ENCODE measurements around the gene PTPRM.

Gene PTPRM

GRCh38 chr18:8274370-8274769, 707.3 kb downstream of the PTPRM start:
- Histone ChIP-seq H3K4me2 (ENCODE audit: low read depth, low read length, poor library complexity, severe bottlenecking) (no peak overlapping the region), H3K79me2 (ENCODE audit: insufficient read depth, low read length) (no peaks in the 10 kb centered on the region), H3K9me2 (replicated peaks; ENCODE audit: insufficient read depth, low read length) (no peaks in the 10 kb centered on the region), H3K27ac (ENCODE audit: low read depth, low read length) (no peak overlapping the region), H3K9me3 (ENCODE audit: insufficient read depth, low read length) (no peaks in the 10 kb centered on the region), H3K4me3 (ENCODE audit: insufficient read depth, low read length, poor library complexity, severe bottlenecking) (no peak overlapping the region), H3K36me3 (ENCODE audit: low read length) (no peaks in the 10 kb centered on the region), H4K20me1 (ENCODE audit: low read depth, low read length) (no peaks in the 10 kb centered on the region), H3F3A (ENCODE audit: insufficient read depth) (no peaks in the 10 kb centered on the region), H2AFZ (ENCODE audit: low read depth, low read length, severe bottlenecking) (no peak overlapping the region), H3K9ac (ENCODE audit: low read length) (no peak overlapping the region), H3K27me3 (ENCODE audit: low read length) (no peaks in the 10 kb centered on the region)
- no peak for TF ChIP-seq CTCF (IDR thresholded peaks at IDR 0.05; ENCODE audit: insufficient read depth, low read length, poor library complexity, severe bottlenecking)
- TF ChIP-seq EZH2phosphoT487 (conservative IDR thresholded peaks at IDR 0.05; ENCODE audit: low read length), result no peak

DNA sequence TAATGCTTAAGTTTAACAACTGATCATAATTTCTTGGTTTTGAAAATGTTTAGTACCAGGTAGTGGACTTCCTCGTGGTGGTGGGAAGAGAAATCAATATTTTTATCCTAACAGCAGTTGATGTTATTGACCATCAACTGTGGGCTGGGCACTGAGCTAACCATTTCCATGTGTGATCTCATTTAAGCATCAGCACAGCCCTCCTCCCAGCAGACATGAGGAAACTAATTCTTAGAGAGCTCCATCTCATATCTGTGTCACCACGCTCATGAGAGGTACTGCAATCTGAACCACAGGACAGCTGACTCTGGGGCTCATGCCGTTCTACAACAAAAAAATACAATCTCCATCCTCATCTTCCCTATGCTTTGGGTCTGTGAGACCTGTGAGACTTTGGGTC, 709.3 kb downstream of the PTPRM start:
- no peak overlapping the region for H2AFZ ChIP-seq (ENCODE audit: low read depth, low read length, severe bottlenecking)
- no peaks in the 10 kb centered on the region for H4K20me1 ChIP-seq (ENCODE audit: low read depth, low read length)
- no peaks in the 10 kb centered on the region for H3K36me3 ChIP-seq (ENCODE audit: low read length)
- TF ChIP-seq CTCF (IDR thresholded peaks at IDR 0.05; ENCODE audit: insufficient read depth, low read length, poor library complexity, severe bottlenecking), result no peak
- no peak for TF ChIP-seq EZH2phosphoT487 (conservative IDR thresholded peaks at IDR 0.05; ENCODE audit: low read length)
- H3K4me3 ChIP-seq (ENCODE audit: insufficient read depth, low read length, poor library complexity, severe bottlenecking), result no peak overlapping the region
- H3K9me3 ChIP-seq (ENCODE audit: insufficient read depth, low read length), result no peaks in the 10 kb centered on the region
- H3K27me3 ChIP-seq (ENCODE audit: low read length), result no peaks in the 10 kb centered on the region
- no peak overlapping the region for H3K27ac ChIP-seq (ENCODE audit: low read depth, low read length)
- no peak overlapping the region for H3K4me2 ChIP-seq (ENCODE audit: low read depth, low read length, poor library complexity, severe bottlenecking)
- H3K9me2 ChIP-seq (replicated peaks; ENCODE audit: insufficient read depth, low read length), result no peaks in the 10 kb centered on the region
- no peak overlapping the region for H3K9ac ChIP-seq (ENCODE audit: low read length)
- H3K79me2 ChIP-seq (ENCODE audit: insufficient read depth, low read length), result no peaks in the 10 kb centered on the region
- no peaks in the 10 kb centered on the region for H3F3A ChIP-seq (ENCODE audit: insufficient read depth)

GRCh38 chr18:8277270-8277669, 710.2 kb downstream of the PTPRM start:
- Histone ChIP-seq H3K9me3 (ENCODE audit: insufficient read depth, low read length) (no peaks in the 10 kb centered on the region), H3K27me3 (ENCODE audit: low read length) (no peaks in the 10 kb centered on the region), H3K79me2 (ENCODE audit: insufficient read depth, low read length) (no peaks in the 10 kb centered on the region), H3K27ac (ENCODE audit: low read depth, low read length) (no peak overlapping the region), H2AFZ (ENCODE audit: low read depth, low read length, severe bottlenecking) (no peak overlapping the region), H3K4me3 (ENCODE audit: insufficient read depth, low read length, poor library complexity, severe bottlenecking) (no peak overlapping the region), H3K9me2 (replicated peaks; ENCODE audit: insufficient read depth, low read length) (no peaks in the 10 kb centered on the region), H3K9ac (ENCODE audit: low read length) (no peak overlapping the region), H3F3A (ENCODE audit: insufficient read depth) (no peaks in the 10 kb centered on the region), H4K20me1 (ENCODE audit: low read depth, low read length) (no peaks in the 10 kb centered on the region), H3K36me3 (ENCODE audit: low read length) (no peaks in the 10 kb centered on the region), H3K4me2 (ENCODE audit: low read depth, low read length, poor library complexity, severe bottlenecking) (no peak overlapping the region)
- TF ChIP-seq EZH2phosphoT487 (conservative IDR thresholded peaks at IDR 0.05; ENCODE audit: low read length) (no peak), CTCF (IDR thresholded peaks at IDR 0.05; ENCODE audit: insufficient read depth, low read length, poor library complexity, severe bottlenecking) (no peak)

GRCh38 chr18:8279346-8279745, 712.2 kb downstream of the PTPRM start:
- TF ChIP-seq EZH2phosphoT487 (conservative IDR thresholded peaks at IDR 0.05; ENCODE audit: low read length) (no peak), CTCF (IDR thresholded peaks at IDR 0.05; ENCODE audit: insufficient read depth, low read length, poor library complexity, severe bottlenecking) (no peak)
- Histone ChIP-seq H3K27me3 (ENCODE audit: low read length) (no peaks in the 10 kb centered on the region), H3K27ac (ENCODE audit: low read depth, low read length) (no peak overlapping the region), H3K9ac (ENCODE audit: low read length) (no peak overlapping the region), H3K4me3 (ENCODE audit: insufficient read depth, low read length, poor library complexity, severe bottlenecking) (no peak overlapping the region), H3K9me3 (ENCODE audit: insufficient read depth, low read length) (no peaks in the 10 kb centered on the region), H2AFZ (ENCODE audit: low read depth, low read length, severe bottlenecking) (no peak overlapping the region), H4K20me1 (ENCODE audit: low read depth, low read length) (no peaks in the 10 kb centered on the region), H3K79me2 (ENCODE audit: insufficient read depth, low read length) (no peaks in the 10 kb centered on the region), H3K9me2 (replicated peaks; ENCODE audit: insufficient read depth, low read length) (no peaks in the 10 kb centered on the region), H3F3A (ENCODE audit: insufficient read depth) (no peaks in the 10 kb centered on the region), H3K4me2 (ENCODE audit: low read depth, low read length, poor library complexity, severe bottlenecking) (no peak overlapping the region), H3K36me3 (ENCODE audit: low read length) (no peaks in the 10 kb centered on the region)

Data from SU-DHL-6 (cell line).